Progenitor cell of endocrine pancreas (in vitro differentiated cells): Measurements from ENCODE around the gene RASGRP2. TPM values are rescaled to one million over a fixed set of nuclear protein-coding genes. Genes with fewer than 3 reads are reported as not detected.

ENCODE experiments used
- DNase-seq: peaks from one replicate; pipeline ENCODE4 v3.0.0; 2021; ENCODE audit warnings: low spot score; ENCODE audit not compliant: unreplicated experiment
- H3K27ac Mint-ChIP-seq: 2 replicates; pipeline ENCODE4 v1.8.0; 2021; ENCODE audit warnings: mild to moderate bottlenecking, moderate library complexity, mixed read lengths
- H3K27me3 Mint-ChIP-seq: 2 replicates; pipeline ENCODE4 v1.8.0; 2021; ENCODE audit warnings: mixed read lengths
- H3K36me3 Mint-ChIP-seq: 2 replicates; pipeline ENCODE4 v1.8.0; 2022; ENCODE audit warnings: mixed read lengths; ENCODE audit not compliant: insufficient read depth
- H3K4me1 Mint-ChIP-seq: 2 replicates; pipeline ENCODE4 v1.8.0; 2021; ENCODE audit warnings: low read depth, mixed read lengths
- H3K4me3 Mint-ChIP-seq: 2 replicates; pipeline ENCODE4 v1.8.0; 2021; ENCODE audit warnings: low read depth, mild to moderate bottlenecking, moderate library complexity, mixed read lengths
- H3K9me3 Mint-ChIP-seq: 2 replicates; pipeline ENCODE4 v1.8.0; 2021; ENCODE audit warnings: low read depth, mixed read lengths
- total RNA-seq: library from RNA; stranded (reverse); gene quantifications from 2 replicates; pipeline ENCODE4 v1.2.1, GENCODE V29; 2021
- TF ChIP-seq, protein P1 (sequence below): fragments of 200-600 bp; sonication (generic); IDR thresholded peaks from one replicate; pipeline ENCODE4 v1.5.0; 2021; ENCODE audit warnings: antibody characterized with exemption, mild to moderate bottlenecking; ENCODE audit not compliant: unreplicated experiment

Gene RASGRP2
- total RNA-seq, 1 donor from 2014 or later: 0.53 TPM

DNA sequence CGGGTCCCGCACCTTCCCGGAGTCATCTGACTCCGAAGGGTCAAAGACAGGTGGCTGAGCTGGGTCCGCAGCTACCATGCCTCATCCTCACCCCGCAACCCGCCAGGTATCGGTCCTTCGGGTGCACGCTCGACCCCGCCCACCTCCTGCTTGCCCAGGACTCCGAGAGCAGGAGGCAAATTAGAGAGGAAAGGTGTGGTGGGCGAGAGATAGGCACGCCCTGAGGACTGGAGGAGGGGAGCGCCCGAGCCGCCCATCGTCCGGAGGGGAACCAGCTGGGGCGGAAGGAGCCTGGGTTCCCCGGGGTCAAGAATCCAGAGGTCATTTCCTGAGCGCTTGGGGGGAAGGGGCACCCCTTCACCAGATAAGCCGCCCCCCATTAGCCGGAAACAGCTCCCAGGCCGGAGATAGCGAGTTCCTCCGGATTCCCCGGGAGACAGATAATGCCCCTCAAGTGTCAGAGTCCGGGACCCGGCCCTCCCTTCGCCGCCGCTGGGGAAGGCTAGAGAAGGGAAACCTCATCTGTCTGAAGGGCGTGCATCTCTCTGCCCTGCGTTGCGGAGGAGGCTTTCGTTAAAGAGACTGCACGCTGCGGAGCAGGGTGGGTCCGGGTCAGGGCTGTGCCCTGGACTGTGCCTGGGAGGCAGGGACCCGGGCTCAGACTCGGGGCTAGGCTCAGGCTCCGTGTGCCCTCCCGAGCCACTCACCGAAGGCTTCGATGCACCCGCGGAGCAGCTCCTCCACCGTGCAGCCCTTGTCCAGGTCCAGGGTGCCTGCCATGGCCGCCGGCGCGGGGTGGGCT is 1.7 kb downstream of the RASGRP2 start:
- H3K9me3 Mint-ChIP-seq: no peaks in the 10 kb centered on the region
- no peak overlapping the region for H3K4me3 Mint-ChIP-seq
- peaks cover 8% of the 10 kb centered on the region for H3K4me1 Mint-ChIP-seq
- TF ChIP-seq, protein P1, sequence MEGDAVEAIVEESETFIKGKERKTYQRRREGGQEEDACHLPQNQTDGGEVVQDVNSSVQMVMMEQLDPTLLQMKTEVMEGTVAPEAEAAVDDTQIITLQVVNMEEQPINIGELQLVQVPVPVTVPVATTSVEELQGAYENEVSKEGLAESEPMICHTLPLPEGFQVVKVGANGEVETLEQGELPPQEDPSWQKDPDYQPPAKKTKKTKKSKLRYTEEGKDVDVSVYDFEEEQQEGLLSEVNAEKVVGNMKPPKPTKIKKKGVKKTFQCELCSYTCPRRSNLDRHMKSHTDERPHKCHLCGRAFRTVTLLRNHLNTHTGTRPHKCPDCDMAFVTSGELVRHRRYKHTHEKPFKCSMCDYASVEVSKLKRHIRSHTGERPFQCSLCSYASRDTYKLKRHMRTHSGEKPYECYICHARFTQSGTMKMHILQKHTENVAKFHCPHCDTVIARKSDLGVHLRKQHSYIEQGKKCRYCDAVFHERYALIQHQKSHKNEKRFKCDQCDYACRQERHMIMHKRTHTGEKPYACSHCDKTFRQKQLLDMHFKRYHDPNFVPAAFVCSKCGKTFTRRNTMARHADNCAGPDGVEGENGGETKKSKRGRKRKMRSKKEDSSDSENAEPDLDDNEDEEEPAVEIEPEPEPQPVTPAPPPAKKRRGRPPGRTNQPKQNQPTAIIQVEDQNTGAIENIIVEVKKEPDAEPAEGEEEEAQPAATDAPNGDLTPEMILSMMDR: no peak
- no peak for DNase-seq
- H3K27ac Mint-ChIP-seq: no peak overlapping the region
- no peaks in the 10 kb centered on the region for H3K36me3 Mint-ChIP-seq
- peaks cover 63% of the 10 kb centered on the region for H3K27me3 Mint-ChIP-seq

DNA sequence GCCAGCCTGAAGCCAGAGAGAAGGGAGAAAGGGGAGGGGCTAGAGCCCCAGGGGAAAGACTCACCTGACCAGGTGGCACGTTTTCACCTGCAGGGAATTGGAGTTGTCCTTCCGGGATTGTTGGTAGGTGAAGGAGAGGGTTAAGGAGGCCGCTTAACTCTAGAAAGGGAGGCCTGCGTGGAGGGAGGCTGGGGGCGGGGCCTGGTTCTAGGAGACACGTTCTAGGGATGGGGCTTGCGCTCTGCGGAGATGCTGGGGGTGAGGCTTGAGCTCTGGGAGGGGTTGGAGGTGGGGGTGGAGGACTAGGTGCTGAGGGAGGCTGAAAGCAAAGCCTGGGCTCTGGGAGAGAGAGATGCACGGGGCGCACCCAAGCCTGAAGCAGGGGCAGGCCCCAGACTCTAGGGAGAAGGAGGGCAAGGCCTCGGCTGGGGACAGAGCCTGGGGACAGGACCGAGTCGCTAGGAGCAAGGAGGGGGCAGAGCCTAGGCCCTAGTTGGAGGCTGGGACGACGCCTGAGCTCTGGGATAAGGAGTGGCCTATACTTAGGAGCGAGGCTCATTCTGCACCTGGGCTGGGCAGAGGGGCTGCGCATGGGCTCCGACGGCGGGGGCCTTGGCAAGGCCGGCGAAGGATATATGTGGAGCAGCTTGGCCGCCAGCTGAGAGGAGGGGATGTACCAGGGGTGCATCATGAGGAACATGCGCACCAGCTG is 2.4 kb downstream of the RASGRP2 start:
- DNase-seq: no peak
- H3K27me3 Mint-ChIP-seq: peaks cover 60% of the 10 kb centered on the region
- no peak overlapping the region for H3K27ac Mint-ChIP-seq
- no peaks in the 10 kb centered on the region for H3K9me3 Mint-ChIP-seq
- TF ChIP-seq, protein P1: no peak
- peaks cover 8% of the 10 kb centered on the region for H3K4me1 Mint-ChIP-seq
- H3K36me3 Mint-ChIP-seq: no peaks in the 10 kb centered on the region
- no peak overlapping the region for H3K4me3 Mint-ChIP-seq

DNA sequence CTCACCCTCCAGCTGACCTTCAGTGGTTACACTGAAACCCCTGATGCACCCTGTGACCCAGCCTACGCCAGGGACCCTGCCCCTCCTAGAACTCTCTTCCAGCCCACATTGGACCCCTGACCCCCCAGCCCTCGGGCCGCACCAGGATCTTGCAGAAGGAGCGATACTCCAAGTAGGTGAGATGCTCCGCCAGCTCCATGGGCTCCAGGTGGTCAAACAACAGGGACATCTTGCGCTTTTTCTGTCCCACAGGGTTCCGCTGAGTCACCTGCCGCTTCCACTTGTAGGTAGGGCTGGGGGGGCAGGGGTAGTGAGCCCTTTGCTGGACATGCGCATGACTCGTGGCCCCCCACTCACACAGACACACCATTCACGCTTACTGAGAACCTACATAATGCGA is 4.1 kb downstream of the RASGRP2 start:
- Mint-ChIP-seq H3K27me3 (peaks cover 58% of the 10 kb centered on the region), H3K9me3 (no peaks in the 10 kb centered on the region), H3K36me3 (no peaks in the 10 kb centered on the region), H3K4me3 (no peak overlapping the region), H3K4me1 (peaks cover 5% of the 10 kb centered on the region), H3K27ac (no peak overlapping the region)
- TF ChIP-seq, protein P1: no peak
- DNase-seq: no peak

DNA sequence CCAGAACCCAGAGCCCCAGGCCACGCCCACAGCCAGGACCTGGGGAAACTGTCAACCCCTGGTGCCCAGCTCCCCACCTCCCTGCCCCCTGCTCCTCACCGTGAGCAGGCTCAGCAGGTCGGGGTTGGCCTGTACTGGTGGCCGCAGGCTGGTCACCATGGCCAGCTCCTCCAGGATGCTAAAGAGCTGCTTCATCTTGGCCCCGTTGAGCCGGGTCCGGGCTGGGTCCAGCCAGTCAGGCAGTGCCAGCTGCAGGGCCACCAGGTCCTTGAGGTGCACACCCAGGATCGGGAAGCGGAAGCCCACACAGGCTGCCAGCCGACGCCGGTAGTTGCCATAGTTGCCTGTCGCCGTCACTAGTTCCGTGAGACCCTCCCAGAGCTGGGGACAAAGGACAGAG is 7.3 kb downstream of the RASGRP2 start:
- H3K27ac Mint-ChIP-seq: no peak overlapping the region
- H3K27me3 Mint-ChIP-seq: peaks cover 55% of the 10 kb centered on the region
- H3K4me1 Mint-ChIP-seq: no peaks in the 10 kb centered on the region
- TF ChIP-seq, protein P1: no peak
- no peaks in the 10 kb centered on the region for H3K36me3 Mint-ChIP-seq
- H3K4me3 Mint-ChIP-seq: no peak overlapping the region
- no peaks in the 10 kb centered on the region for H3K9me3 Mint-ChIP-seq
- DNase-seq: no peak

DNA sequence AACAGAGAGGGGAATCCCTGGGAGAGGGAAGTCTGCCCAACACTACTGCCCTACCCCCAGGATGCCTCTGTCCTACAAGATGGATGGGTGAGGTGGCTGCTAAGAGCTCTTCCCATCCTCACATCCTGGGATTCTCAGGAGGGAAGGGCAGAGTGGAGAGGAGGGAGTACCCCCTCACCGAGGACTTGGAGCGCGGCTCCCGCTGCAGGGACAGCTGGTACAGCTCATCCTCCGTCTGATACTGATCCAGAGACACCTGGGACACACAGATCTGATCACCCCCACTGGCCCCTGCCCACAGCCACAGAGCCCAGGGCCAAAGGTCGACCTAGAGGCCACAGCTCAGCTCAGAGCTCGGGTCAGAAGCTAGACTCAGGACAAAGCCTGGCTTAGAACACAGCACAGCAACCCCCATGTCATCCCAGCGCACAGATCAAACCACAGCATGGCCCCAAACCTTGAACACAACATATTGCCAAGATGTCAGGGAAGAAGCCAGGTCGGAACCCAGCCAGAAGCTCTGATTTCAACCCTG is 8.2 kb downstream of the RASGRP2 start:
- no peaks in the 10 kb centered on the region for H3K4me1 Mint-ChIP-seq
- DNase-seq: no peak
- TF ChIP-seq, protein P1: no peak
- no peaks in the 10 kb centered on the region for H3K9me3 Mint-ChIP-seq
- no peaks in the 10 kb centered on the region for H3K36me3 Mint-ChIP-seq
- H3K27ac Mint-ChIP-seq: no peak overlapping the region
- H3K4me3 Mint-ChIP-seq: no peak overlapping the region
- peaks cover 52% of the 10 kb centered on the region for H3K27me3 Mint-ChIP-seq
